Heart left ventricle (tissue), 16 donors: ENCODE results near the gene MED16. TPM values are rescaled to one million over a fixed set of nuclear protein-coding genes. Genes with fewer than 3 reads are reported as not detected.

Source experiments
- ATAC-seq, 4 donors: fragments of 200-7000 bp; cut with Tn5 transposase; one replicate each; pipeline ENCODE4 v1.9.1; 2020 to 2022; ENCODE audit warnings: moderate library complexity in 4 of 4, mild to moderate bottlenecking in 3 of 4, moderate number of reproducible peaks in 1 of 4
- DNase-seq, 5 donors: peaks; one replicate each; pipeline ENCODE4 v3.0.0-alpha.2; 2020
- H3K27ac ChIP-seq, 12 donors: fragments of 200-600 bp; sonication (generic) in 4 of 12; one replicate each; pipeline versions ENCODE4 v1.5.0 to v1.8.0; 2016 to 2022; ENCODE audit warnings: mild to moderate bottlenecking in 2 of 12
- H3K27me3 ChIP-seq, 9 donors: fragments of 200-600 bp; sonication (generic) in 2 of 9; one replicate each; pipeline versions ENCODE4 v1.5.1 to v1.8.0; 2016 to 2022; ENCODE audit warnings: mild to moderate bottlenecking in 3 of 9
- H3K36me3 ChIP-seq, 9 donors: fragments of 200-600 bp; sonication (generic) in 2 of 9; one replicate each; pipeline versions ENCODE4 v1.5.0 to v1.8.0; 2018 to 2022; ENCODE audit warnings: mild to moderate bottlenecking in 2 of 9
- H3K4me1 ChIP-seq, 12 donors: fragments of 200-600 bp; sonication (generic) in 4 of 12; one replicate each; pipeline versions ENCODE4 v1.5.0 to v1.8.0; 2016 to 2022; ENCODE audit warnings: mild to moderate bottlenecking in 3 of 12
- H3K4me3 ChIP-seq, 12 donors: fragments of 200-600 bp; sonication (generic) in 4 of 12; one replicate each; pipeline versions ENCODE4 v1.5.0 to v1.8.0; 2017 to 2022; ENCODE audit warnings: mild to moderate bottlenecking in 9 of 12, moderate library complexity in 4 of 12
- H3K9me3 ChIP-seq, 12 donors: fragments of 200-600 bp; sonication (generic) in 4 of 12; one replicate each; pipeline versions ENCODE4 v1.5.0 to v1.8.0; 2016 to 2022; ENCODE audit warnings: mild to moderate bottlenecking in 1 of 12
- CTCF ChIP-seq, 12 donors: fragments of 200-600 bp; sonication (generic) in 4 of 12; IDR thresholded peaks; one replicate each; pipeline versions ENCODE4 v1.5.0 to v1.8.0; 2018 to 2022; ENCODE audit warnings: antibody characterized with exemption in 12 of 12, mild to moderate bottlenecking in 5 of 12
- POLR2A ChIP-seq, 2 donors: fragments of 450-650 bp; IDR thresholded peaks; one replicate each; pipeline ENCODE4 v1.6.1; 2017; ENCODE audit warnings: antibody characterized with exemption in 2 of 2, mild to moderate bottlenecking in 2 of 2, moderate library complexity in 2 of 2
- WGBS, 4 donors: extraction: QIAGEN DNeasy Blood & Tissue Kit in 2 of 4; methylation state at CpG; one replicate each; pipeline versions ENCODE4 v1.1.5 to v1.1.7; 2013 to 2018; 5-methylcytosine and 5-hydroxymethylcytosine counted together
- intact Hi-C, 10 donors: fragments of 100-400 bp; cut with DNase I; formaldehyde crosslinking; loops; one replicate each; pipeline versions ENCODE4 v1.11.1 to v1.14.2; 2022
- polyA plus RNA-seq, 2 donors: library from polyadenylated mRNA; stranded (reverse); fragments of 200-250 nt; gene quantifications; one replicate each; pipeline ENCODE4 v1.2.3, GENCODE V29; 2013
- total RNA-seq, 9 donors: library from RNA; depleted of rRNA in 2 of 9; stranded (reverse); fragments of >200 nt in 2 of 9; fragmentation: NEBNext Ultra II Directional in 3 of 9; extraction: Animal tissue kit (Norgen Biotek cat#: 25700) in 3 of 9; gene quantifications; one replicate each; pipeline versions ENCODE4 v1.1.0 to v1.2.4, GENCODE V29; 2016 to 2023
- donor health status: ischemic (EF 13 %, LVEDD 7.1; RV severe dilation, severe dysfunction).
- donor health status: healthy with polysubstance abuse.
- donor health status: DM: no; HTN: yes; CAD: no.
- donor health status: DM: no; HTN: no; CAD: no.
- donor health status: ischemic (EF 25% LVEDD 6.9; RV normal size, moderate dysfunction).
- donor health status: ischemic (EF 25% LVEDD 5.7; RV mildly dilated, moderate dysfunction).
- donor health status: healthy.
- donor health status: DM: yes; HTN: yes; CAD: no.
- donor health status: ischemic (EF 35%, LVEDD 5.7; RV mildly dilated, moderate dysfunction).
- donor health status: nonischemic (EF 11% LVEDD 7.7; RV severe dilation, severe dysfunction).
- donor health status: DM: yes; HTN: yes; CAD: no.
- donor health status: PGD.
- donor health status: ischemic (EF 29% LVEDD 5.4; RV normal size, mild dysfunction).
- donor health status: nonischemic (EF 23%, LVEDD 6.1; RV moderate dilation, normal function).

MED16 gene
- total and polyA plus RNA-seq, 11 donors, result 17.5 to 41.9 (median 26.2) TPM

- Histone ChIP-seq H3K4me1 (peaks cover 0 to 8% (median 0%) of the 10 kb centered on the region in 12 donors), H3K9me3 (no peaks in the 10 kb centered on the region), H3K27ac (no peak overlapping the region), H3K4me3 (no peak overlapping the region), H3K27me3 (no peaks in the 10 kb centered on the region), H3K36me3 (peaks cover 0 to 31% (median 12%) of the 10 kb centered on the region in 9 donors)
- ATAC-seq (no peak), DNase-seq (no peak)
- intact Hi-C loops, result no loop called here
- no peak for TF ChIP-seq POLR2A (IDR thresholded peaks at IDR 0.05)
- TF ChIP-seq CTCF (IDR thresholded peaks at IDR 0.05), result no peak
- WGBS, 4 donors, result 91 to 93% (median 93%) methylated on average over 14 of the region's 14 CpGs
Measured at GRCh38 chr19:902446-903226, 9.6 kb upstream of the MED16 start.

- H3K9me3 ChIP-seq, result no peaks in the 10 kb centered on the region
- H3K27me3 ChIP-seq, result no peaks in the 10 kb centered on the region
- H3K36me3 ChIP-seq, result peaks cover 0 to 38% (median 14%) of the 10 kb centered on the region in 9 donors
- intact Hi-C loops, result no loop called here
- WGBS, 4 donors, result 76 to 87% (median 82%) methylated on average over 4 to 7 of the region's 7 CpGs
- peaks cover 0 to 2% (median 0%) of the 10 kb centered on the region in 12 donors for H3K4me1 ChIP-seq
- TF ChIP-seq CTCF (IDR thresholded peaks at IDR 0.05) (no peak), POLR2A (IDR thresholded peaks at IDR 0.05) (no peak)
- no peak overlapping the region for H3K4me3 ChIP-seq
- no peak overlapping the region for H3K27ac ChIP-seq
- no peak for ATAC-seq
- DNase-seq, result peak in 1 of 5 donors; percentile 6
Measured at GRCh38 chr19:902093-902370, 9.0 kb upstream of the MED16 start.

- no peaks in the 10 kb centered on the region for H3K9me3 ChIP-seq
- no peaks in the 10 kb centered on the region for H3K4me1 ChIP-seq
- WGBS, 4 donors, result 94 to 97% (median 95%) methylated on average over 26 to 27 of the region's 27 CpGs
- ATAC-seq (no peak), DNase-seq (no peak)
- intact Hi-C loops, result no loop called here
- H3K36me3 ChIP-seq, result peaks cover 0 to 42% (median 14%) of the 10 kb centered on the region in 9 donors
- no peak for TF ChIP-seq CTCF (IDR thresholded peaks at IDR 0.05)
- no peak for TF ChIP-seq POLR2A (IDR thresholded peaks at IDR 0.05)
- no peaks in the 10 kb centered on the region for H3K27me3 ChIP-seq
- no peak overlapping the region for H3K4me3 ChIP-seq
- no peak overlapping the region for H3K27ac ChIP-seq
Measured at GRCh38 chr19:901216-902092, 8.5 kb upstream of the MED16 start.
